HepG2 (cell line): Measurements from ENCODE around the gene IGF2BP1. TPM values are rescaled to one million over a fixed set of nuclear protein-coding genes. Genes with fewer than 3 reads are reported as not detected.

Experiments
- ARNT ChIP-seq: fragments of 450-650 bp; IDR thresholded peaks from 2 replicates; pipeline ENCODE4 v1.6.1; 2017
- ARNT2 ChIP-seq: sonication (generic); formaldehyde crosslinking; IDR thresholded peaks from 2 replicates; pipeline ENCODE4 v1.8.0; 2022; ENCODE audit warnings: mild to moderate bottlenecking, low read depth, missing genetic modification reagents, moderate library complexity
- BCL6 ChIP-seq: IDR thresholded peaks from 2 replicates; pipeline ENCODE4 v1.6.1; 2016; ENCODE audit warnings: missing genetic modification reagents, missing compliant biosample characterization
- HDAC2 ChIP-seq: sonication (generic); formaldehyde crosslinking; IDR thresholded peaks from 2 replicates; pipeline ENCODE4 v1.4.0; 2020; ENCODE audit warnings: missing genetic modification reagents
- MED13 ChIP-seq: sonication (generic); formaldehyde crosslinking; IDR thresholded peaks from 2 replicates; pipeline ENCODE4 v1.5.0; 2020; ENCODE audit warnings: missing genetic modification reagents
- MIXL1 ChIP-seq: IDR thresholded peaks from 2 replicates; pipeline ENCODE4 v1.6.1; 2016
- NAIF1 ChIP-seq: sonication (generic); formaldehyde crosslinking; IDR thresholded peaks from 2 replicates; pipeline ENCODE4 v1.5.0; 2020; ENCODE audit warnings: mild to moderate bottlenecking, missing genetic modification reagents, borderline replicate concordance
- NONO ChIP-seq, 2 experiments: fragments of 450-650 bp in 1 of 2; sonication (generic) in 1 of 2; formaldehyde crosslinking in 1 of 2; IDR thresholded peaks in 1 of 2; conservative IDR thresholded peaks in 1 of 2; 2 replicates each; pipeline versions ENCODE4 v1.6.1 to v1.8.0; 2017 to 2022; ENCODE audit warnings: mild to moderate bottlenecking in 1 of 2, missing genetic modification reagents in 1 of 2, moderate library complexity in 1 of 2
- PHB2 ChIP-seq: fragments of 450-650 bp; IDR thresholded peaks from 2 replicates; pipeline ENCODE4 v1.6.1; 2018; ENCODE audit not compliant: partially characterized antibody
- PHF5A ChIP-seq: IDR thresholded peaks from one replicate; pipeline ENCODE4 v1.6.1; 2018; ENCODE audit warnings: low read depth, missing genetic modification reagents; ENCODE audit not compliant: unreplicated experiment
- SMARCC2 ChIP-seq: fragments of 450-650 bp; IDR thresholded peaks from 2 replicates; pipeline ENCODE4 v1.6.1; 2017; ENCODE audit warnings: antibody characterized with exemption, mild to moderate bottlenecking
- SRSF1 ChIP-seq: fragments of 200-400 bp; formaldehyde crosslinking; optimal IDR thresholded peaks from 2 replicates; pipeline ENCODE3; 2017; ENCODE audit warnings: mild to moderate bottlenecking, low read depth, low read length, moderate library complexity
- ZNF282 ChIP-seq: fragments of 450-650 bp; IDR thresholded peaks from 2 replicates; pipeline ENCODE4 v1.6.1; 2018; ENCODE audit not compliant: partially characterized antibody
- ZNF30 ChIP-seq: sonication (generic); formaldehyde crosslinking; IDR thresholded peaks from 2 replicates; pipeline ENCODE4 v1.5.0; 2020; ENCODE audit warnings: mild to moderate bottlenecking, missing genetic modification reagents
- ZNF335 ChIP-seq: sonication (generic); formaldehyde crosslinking; IDR thresholded peaks from 2 replicates; pipeline ENCODE4 v1.4.0; 2020; ENCODE audit warnings: missing genetic modification reagents
- ZNF549 ChIP-seq: sonication (generic); formaldehyde crosslinking; IDR thresholded peaks from 2 replicates; pipeline ENCODE4 v1.5.0; 2020; ENCODE audit warnings: missing genetic modification reagents
- ZNF879 ChIP-seq: sonication (generic); formaldehyde crosslinking; IDR thresholded peaks from 2 replicates; pipeline ENCODE4 v1.8.1; 2023; ENCODE audit warnings: missing genetic modification reagents
- polyA plus RNA-seq, 8 experiments: library from polyadenylated mRNA; depleted of rRNA in 3 of 8; stranded (reverse) in 7 of 8; unstranded in 1 of 8; fragments of >200 nt; fragmentation: Illumina TruSeq in 4 of 8; extraction: Trizol in 4 of 8; gene quantifications; 2 replicates each; pipeline versions ENCODE4 v1.2.1 to v1.2.3, GENCODE V29; 2011 to 2016; ENCODE audit warnings: low read depth in 4 of 8, missing spikeins in 1 of 8, mixed read lengths in 1 of 8; ENCODE audit not compliant: insufficient read depth in 1 of 8
- total RNA-seq, 5 experiments: library from RNA; depleted of rRNA; stranded (reverse); fragments of >200 nt; fragmentation: Illumina TruSeq; extraction: Trizol; gene quantifications; 2 replicates each; pipeline ENCODE4 v1.2.3, GENCODE V29; 2016; ENCODE audit warnings: low read depth in 1 of 5
- TF ChIP-seq, protein P1 (sequence below): sonication (generic); formaldehyde crosslinking; conservative IDR thresholded peaks from 2 replicates; pipeline ENCODE4 v1.4.0; 2020; ENCODE audit warnings: missing genetic modification reagents
- TF ChIP-seq, protein P2 (sequence below): sonication (generic); formaldehyde crosslinking; IDR thresholded peaks from 2 replicates; pipeline ENCODE4 v1.4.0; 2020; ENCODE audit warnings: mild to moderate bottlenecking, missing genetic modification reagents, borderline replicate concordance
- TF ChIP-seq, protein P3 (sequence below): sonication (generic); formaldehyde crosslinking; IDR thresholded peaks from 2 replicates; pipeline ENCODE4 v1.4.0; 2020; ENCODE audit warnings: missing genetic modification reagents, borderline replicate concordance
- TF ChIP-seq, protein P4 (sequence below): sonication (generic); formaldehyde crosslinking; IDR thresholded peaks from 2 replicates; pipeline ENCODE4 v1.5.0; 2020; ENCODE audit warnings: mild to moderate bottlenecking, missing genetic modification reagents
- TF ChIP-seq, protein P5 (sequence below): sonication (generic); formaldehyde crosslinking; conservative IDR thresholded peaks from 2 replicates; pipeline ENCODE4 v1.8.0; 2022; ENCODE audit warnings: low read depth, missing genetic modification reagents

IGF2BP1 gene
- total and polyA plus RNA-seq, 2 of the 13 experiments (the other 11 are each of a cell fraction or from before 2014, with no cell fraction given) = 29.7 to 75.1 TPM

DNA sequence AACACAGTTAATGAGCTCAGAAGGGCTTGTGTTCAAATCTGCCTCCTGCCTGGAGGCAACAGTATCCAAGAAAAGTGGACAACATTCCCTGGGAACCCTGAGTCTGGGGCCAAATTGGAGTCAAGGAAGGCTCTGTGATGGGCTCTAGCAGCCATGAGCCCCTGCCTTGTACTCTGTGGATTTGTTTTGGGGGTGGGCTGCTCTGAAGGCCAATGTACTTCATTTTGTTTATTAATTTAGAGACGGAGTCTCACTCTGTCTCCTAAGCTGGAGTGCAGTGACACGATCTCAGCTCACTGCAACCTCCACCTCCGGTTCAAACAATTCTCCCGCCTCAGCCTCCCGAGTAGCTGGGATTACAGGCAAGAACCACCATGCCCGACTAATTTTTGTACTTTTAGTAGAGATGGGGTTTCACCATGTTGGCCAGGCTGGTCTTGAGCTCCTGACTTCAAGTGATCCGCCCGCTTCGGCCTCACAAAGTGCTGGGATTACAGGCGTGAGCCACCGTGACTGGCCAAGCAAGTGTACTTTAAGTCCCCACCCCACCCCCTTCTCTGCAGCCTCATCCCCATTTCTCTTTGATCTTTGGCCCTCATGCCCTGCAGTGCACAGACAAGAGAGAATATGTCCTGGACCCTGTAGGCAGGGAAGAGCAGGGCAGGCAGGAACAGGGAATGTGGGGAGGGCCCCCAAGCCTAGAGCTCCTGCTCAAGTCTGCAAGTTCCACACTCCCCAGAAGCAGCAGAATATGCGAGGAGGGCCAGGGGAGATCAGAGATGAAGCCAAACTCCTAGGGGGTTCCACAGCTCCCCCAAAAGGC, 26.1 kb upstream of the IGF2BP1 start (continued):
- TF ChIP-seq ZNF879 (CRISPR knock-in tag) (no peak), NONO (IDR thresholded peaks at IDR 0.05) (no peak), NONO (CRISPR knock-in tag; conservative IDR thresholded peaks at IDR 0.05) (peak; percentile 92), ZNF549 (CRISPR knock-in tag) (no peak), PHB2 (no peak), BCL6 (CRISPR knock-in tag) (peak; percentile 56), PHF5A (CRISPR knock-in tag) (peak; percentile 66), ZNF335 (CRISPR knock-in tag) (peak; percentile 74; the same call in 1 of the 2 replicates), SMARCC2 (no peak), HDAC2 (CRISPR knock-in tag) (peak; percentile 94), ARNT2 (CRISPR knock-in tag) (peak; percentile 64; the same call in 1 of the 2 replicates), MED13 (0 out of 2 replicates have a peak, but pooled peaks have one; percentile 67), NAIF1 (no peak), ZNF30 (CRISPR knock-in tag) (no peak), MIXL1 (peak; percentile 79), ZNF282 (no peak), ARNT (no peak), SRSF1 (no peak)
- TF ChIP-seq, protein P1, sequence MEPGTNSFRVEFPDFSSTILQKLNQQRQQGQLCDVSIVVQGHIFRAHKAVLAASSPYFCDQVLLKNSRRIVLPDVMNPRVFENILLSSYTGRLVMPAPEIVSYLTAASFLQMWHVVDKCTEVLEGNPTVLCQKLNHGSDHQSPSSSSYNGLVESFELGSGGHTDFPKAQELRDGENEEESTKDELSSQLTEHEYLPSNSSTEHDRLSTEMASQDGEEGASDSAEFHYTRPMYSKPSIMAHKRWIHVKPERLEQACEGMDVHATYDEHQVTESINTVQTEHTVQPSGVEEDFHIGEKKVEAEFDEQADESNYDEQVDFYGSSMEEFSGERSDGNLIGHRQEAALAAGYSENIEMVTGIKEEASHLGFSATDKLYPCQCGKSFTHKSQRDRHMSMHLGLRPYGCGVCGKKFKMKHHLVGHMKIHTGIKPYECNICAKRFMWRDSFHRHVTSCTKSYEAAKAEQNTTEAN (CRISPR knock-in tag) = peak; percentile 82; the same call in 1 of the 2 replicates
- TF ChIP-seq, protein P2, sequence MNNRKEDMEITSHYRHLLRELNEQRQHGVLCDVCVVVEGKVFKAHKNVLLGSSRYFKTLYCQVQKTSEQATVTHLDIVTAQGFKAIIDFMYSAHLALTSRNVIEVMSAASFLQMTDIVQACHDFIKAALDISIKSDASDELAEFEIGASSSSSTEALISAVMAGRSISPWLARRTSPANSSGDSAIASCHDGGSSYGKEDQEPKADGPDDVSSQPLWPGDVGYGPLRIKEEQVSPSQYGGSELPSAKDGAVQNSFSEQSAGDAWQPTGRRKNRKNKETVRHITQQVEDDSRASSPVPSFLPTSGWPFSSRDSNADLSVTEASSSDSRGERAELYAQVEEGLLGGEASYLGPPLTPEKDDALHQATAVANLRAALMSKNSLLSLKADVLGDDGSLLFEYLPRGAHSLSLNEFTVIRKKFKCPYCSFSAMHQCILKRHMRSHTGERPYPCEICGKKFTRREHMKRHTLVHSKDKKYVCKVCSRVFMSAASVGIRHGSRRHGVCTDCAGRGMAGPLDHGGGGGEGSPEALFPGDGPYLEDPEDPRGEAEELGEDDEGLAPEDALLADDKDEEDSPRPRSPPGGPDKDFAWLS (CRISPR knock-in tag) = 0 out of 2 replicates have a peak, but pooled peaks have one; percentile 84
- TF ChIP-seq, protein P3, sequence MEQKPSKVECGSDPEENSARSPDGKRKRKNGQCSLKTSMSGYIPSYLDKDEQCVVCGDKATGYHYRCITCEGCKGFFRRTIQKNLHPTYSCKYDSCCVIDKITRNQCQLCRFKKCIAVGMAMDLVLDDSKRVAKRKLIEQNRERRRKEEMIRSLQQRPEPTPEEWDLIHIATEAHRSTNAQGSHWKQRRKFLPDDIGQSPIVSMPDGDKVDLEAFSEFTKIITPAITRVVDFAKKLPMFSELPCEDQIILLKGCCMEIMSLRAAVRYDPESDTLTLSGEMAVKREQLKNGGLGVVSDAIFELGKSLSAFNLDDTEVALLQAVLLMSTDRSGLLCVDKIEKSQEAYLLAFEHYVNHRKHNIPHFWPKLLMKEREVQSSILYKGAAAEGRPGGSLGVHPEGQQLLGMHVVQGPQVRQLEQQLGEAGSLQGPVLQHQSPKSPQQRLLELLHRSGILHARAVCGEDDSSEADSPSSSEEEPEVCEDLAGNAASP (CRISPR knock-in tag) = peak; percentile 66; the same call in 1 of the 2 replicates
- TF ChIP-seq, protein P4, sequence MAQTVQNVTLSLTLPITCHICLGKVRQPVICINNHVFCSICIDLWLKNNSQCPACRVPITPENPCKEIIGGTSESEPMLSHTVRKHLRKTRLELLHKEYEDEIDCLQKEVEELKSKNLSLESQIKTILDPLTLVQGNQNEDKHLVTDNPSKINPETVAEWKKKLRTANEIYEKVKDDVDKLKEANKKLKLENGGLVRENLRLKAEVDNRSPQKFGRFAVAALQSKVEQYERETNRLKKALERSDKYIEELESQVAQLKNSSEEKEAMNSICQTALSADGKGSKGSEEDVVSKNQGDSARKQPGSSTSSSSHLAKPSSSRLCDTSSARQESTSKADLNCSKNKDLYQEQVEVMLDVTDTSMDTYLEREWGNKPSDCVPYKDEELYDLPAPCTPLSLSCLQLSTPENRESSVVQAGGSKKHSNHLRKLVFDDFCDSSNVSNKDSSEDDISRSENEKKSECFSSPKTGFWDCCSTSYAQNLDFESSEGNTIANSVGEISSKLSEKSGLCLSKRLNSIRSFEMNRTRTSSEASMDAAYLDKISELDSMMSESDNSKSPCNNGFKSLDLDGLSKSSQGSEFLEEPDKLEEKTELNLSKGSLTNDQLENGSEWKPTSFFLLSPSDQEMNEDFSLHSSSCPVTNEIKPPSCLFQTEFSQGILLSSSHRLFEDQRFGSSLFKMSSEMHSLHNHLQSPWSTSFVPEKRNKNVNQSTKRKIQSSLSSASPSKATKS (CRISPR knock-in tag) = no peak
- TF ChIP-seq, protein P5, sequence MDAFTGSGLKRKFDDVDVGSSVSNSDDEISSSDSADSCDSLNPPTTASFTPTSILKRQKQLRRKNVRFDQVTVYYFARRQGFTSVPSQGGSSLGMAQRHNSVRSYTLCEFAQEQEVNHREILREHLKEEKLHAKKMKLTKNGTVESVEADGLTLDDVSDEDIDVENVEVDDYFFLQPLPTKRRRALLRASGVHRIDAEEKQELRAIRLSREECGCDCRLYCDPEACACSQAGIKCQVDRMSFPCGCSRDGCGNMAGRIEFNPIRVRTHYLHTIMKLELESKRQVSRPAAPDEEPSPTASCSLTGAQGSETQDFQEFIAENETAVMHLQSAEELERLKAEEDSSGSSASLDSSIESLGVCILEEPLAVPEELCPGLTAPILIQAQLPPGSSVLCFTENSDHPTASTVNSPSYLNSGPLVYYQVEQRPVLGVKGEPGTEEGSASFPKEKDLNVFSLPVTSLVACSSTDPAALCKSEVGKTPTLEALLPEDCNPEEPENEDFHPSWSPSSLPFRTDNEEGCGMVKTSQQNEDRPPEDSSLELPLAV (CRISPR knock-in tag) = no peak
